Measurements from ENCODE around the gene MAP4K2.

- TF ChIP-seq CTCF (IDR thresholded peaks at IDR 0.05) = no peak
- TF ChIP-seq POLR2AphosphoS5 (IDR thresholded peaks at IDR 0.05) = no peak
Measured at GRCh38 chr11:64834031-64834722, 31.2 kb upstream of the MAP4K2 start.

Data from stomach (tissue), 4 donors.